Stimulated activated CD4-positive, alpha-beta T cell treated with anti-CD3 and anti-CD28 coated beads, Interleukin-12 subunit alpha, Interleukin-12 subunit beta, amount 100 ng/mL, for 48 hours (primary cell): Measurements from ENCODE around the gene TUBA3C.
"Not testable (repeated sequence)": the region's sequence is repeated elsewhere in the genome, so short reads cannot be mapped to it uniquely, and the experiment has no call there.

Experiments
- DNase-seq, 3 donors: peaks; one replicate each; pipeline ENCODE4 v3.0.0-alpha.2; 2020; ENCODE audit warnings: low read depth in 2 of 3, low spot score in 1 of 3

The TUBA3C gene

DNA sequence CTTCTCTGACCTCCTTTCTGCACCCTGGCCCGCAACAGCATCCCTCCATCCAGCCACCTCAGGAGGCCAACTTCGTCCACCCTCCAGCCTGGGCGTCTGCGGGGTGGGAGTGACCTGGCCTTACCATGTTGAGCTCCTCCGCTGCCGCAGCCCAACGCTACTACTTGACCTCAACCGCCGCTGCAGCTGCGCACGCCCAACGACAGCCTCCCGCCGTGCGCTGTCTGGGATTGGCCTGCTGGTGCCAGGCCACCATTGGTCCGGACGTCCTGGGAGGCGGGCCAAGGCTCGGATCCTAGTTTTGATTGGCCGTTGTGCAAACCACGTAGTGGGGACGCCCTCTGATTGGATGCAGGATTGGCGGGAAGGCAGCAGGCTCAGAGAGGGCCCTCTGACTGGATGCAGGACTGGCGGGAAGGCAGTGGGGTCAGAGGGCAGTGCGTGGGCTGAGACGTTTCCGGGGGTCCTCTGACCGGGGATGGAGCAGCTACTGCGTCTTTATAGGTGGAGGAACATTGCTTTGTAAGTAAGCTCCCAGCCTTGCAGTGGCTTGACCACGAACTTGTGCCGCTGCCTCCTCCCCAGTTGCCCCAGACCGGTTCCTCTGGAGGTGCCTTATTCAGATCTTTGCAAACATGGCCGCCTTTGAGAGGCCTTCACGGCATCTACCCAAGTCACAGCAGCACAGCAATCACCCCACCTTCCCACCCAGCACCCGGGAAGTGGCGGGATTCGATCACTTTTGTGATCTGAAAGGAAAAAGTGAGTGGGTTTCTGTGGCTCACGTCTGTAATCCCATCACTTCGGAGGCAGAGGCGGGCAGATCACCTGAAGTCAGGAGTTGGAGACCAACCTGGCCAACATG lies at the start of gene TUBA3C:
Gene TUBA3C (minus strand): TSS at position 204 of the 865 bp plus-strand sequence. CDS start 77 bp downstream, at position 127.
- no peak for DNase-seq

DNA sequence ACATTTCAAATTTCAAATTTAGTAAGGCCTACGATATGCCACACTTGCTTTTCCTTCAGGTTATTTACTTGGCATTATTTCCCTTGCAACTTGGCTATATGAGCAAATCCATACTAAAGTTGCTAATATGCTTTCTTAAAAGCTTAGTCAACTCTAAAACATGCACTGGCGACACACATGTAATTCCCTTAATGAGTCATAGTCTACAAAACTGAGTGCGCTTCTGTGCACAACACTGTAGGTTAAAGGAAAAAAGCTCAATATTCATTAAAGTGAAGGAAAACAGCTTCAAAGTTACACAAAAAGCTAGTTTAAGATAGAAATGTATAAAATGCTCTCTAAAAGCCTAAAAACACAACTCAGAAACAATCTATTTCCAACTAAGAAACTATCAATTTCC lies 25.8 kb upstream of the TUBA3C start:
- not testable (repeated sequence) for DNase-seq

DNA sequence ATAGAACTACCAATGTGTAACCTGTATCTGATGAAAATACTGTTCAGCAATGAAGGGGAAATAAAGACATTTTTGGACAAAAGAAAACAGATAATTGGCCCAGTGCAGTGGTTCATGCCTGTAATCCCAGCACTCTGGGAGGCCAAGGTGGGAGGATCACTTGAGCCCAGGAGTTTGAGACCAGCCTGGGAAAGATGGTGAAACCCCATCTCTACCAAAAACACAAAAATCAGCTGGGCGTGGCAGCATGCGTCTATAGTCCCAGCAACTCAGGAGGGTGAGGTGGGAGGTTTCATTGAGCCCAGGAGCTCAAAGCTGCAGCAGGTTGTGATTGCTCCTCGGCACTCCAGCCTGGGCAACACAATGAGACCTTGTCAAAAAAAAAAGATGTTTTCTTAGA lies 11.0 kb upstream of the TUBA3C start:
- not testable (repeated sequence) for DNase-seq

DNA sequence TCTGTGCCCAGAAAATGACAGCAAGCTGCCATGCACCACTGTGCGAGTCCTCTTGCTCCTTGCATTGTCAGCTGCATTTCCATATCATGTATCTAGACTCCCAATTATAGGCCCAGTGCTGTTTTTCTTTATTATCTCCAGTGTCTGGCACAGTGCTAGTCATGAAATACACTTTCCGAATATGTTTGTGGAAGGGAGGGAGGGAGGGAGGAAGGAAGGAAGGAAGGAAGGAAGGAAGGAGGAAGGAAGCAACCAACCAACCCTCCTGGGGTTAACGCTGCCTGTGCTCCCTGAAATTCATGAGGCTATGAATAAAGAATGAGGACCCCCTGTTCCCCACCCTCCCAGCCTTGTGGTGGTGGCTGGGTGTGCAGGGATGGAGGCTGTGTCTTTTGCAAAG lies 8.3 kb upstream of the TUBA3C start:
- not testable (repeated sequence) for DNase-seq

DNA sequence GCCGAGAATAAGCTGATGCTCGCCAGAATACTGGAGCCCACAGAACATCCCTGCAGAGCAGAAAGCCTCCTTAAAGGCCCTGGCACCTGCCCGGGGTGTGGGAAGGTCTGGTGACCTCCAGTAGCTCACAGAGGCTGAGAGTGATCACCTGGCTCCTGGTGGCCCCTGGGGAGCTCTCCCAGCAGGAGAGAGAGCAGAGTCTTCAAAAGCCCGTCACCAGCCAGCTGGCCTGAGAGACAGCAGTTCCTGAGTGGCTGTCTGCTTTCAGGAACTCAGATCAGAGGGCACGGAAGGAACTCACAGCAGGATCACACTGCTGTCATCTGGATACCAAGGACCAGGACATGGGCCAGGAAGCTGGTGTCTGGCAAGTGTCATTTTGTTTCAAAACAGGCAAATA lies 7.7 kb upstream of the TUBA3C start:
- not testable (repeated sequence) for DNase-seq

DNA sequence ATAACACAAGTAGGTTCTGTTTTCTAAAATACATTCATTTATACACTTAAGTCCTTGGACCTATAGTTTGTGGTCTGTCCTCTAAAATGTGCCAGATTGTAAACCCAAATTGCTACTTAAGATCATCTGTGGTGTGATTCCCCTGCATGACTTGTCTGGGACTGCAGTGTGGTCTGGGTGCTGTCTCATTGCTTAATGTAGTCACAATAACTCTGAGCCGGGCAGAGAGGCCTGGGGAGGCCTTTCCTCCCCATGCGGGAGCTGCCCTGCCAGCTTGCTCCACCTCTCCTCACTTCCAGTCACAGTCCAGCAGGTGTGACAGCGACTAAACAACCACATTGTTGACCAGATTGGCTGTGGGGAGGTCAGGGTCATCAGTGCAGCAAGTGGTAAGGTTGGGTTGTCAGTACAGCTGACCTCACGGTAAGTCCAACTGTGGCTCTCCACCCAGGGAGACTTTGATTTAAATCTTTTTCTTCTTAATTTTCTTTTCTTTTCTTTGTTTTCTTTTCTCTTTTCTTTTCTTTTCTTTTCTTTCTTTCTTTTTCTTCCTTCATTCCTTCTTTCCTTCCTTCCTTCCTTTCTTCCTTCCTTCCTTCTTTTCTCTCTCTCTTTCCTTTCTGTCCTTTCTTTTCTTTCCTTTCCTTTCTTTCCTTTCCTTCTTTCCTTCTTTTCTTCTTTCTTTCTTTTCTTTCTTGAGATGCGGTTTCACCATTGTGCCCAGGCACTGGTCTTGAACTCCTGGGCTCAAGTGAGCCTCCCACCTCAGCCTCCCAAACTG lies 4.4 kb upstream of the TUBA3C start:
- DNase-seq, result no peak

DNA sequence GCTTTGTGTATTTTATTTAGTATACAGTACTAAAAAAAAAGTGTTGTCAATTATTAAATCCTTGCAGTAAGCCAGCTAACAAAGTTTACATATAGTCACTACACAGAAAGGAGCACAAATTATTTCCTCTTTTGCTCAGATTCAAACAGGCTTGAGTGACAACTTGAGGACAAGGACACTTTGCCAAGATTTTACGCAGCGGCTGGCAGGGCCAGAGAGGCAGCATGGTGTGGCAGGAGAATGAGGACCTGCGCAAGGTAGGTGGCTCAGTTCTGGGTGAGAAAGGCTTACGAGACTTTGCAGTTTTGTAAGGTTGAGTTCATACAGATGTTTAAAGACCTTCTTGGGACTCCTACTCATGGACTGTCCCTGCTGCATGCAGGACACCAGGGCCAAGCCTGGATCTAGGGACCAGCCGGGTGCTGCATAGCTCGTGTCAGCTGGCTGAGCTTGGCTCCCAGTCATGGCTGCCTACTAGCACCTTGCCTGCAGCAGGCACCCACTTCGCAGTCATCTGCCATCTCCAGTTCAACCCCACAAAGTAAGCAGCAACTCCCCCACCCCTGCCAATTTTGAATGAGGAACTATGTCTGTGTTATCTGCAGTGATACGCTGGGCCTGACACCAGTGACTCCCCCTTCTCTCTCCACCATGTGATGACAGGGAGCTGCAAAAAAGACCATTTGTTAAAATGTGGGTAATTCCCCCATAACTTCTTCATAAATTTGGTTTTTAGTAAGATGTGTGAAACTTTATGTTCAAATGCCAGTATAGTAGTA lies 3.7 kb upstream of the TUBA3C start:
- no peak for DNase-seq

DNA sequence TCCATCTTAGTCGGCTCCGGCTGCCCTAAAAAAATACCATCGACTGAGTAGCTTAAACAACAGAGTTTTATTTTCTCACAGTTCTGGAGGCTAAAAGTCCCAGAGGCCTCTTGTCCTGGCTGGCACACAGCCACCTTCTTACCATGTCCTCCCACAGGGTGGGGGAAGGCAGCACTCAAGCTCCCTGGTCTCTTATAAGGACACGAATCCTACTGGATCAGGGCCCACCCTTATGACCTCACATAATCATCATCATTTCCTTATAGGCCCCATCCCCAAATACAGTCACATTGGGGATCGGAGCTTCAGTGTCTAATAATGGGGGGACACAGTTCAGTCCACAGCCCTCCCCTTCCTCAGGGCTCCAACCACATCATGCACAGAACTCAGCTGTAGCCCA lies 2.6 kb upstream of the TUBA3C start:
- DNase-seq, result no peak

DNA sequence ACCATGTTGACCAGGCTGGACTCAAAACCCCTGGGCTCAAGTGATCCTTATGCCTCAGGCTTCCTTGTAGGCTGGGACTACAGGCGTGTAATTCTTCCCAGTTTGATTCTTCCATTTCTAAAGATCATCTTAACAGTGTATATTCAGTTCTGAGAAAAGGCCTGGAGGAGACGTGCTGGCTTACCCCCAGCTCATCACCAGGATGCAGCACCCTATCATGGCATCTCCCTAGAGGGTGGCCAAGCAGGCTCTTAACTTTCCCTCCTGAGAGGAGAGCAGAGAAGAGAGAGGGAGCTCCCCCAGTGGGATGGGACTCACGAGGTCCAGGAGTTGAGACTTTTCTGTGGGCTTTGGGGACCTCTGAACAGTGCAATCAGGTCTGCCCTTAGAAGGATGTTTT lies 2.1 kb upstream of the TUBA3C start:
- DNase-seq, result no peak

DNA sequence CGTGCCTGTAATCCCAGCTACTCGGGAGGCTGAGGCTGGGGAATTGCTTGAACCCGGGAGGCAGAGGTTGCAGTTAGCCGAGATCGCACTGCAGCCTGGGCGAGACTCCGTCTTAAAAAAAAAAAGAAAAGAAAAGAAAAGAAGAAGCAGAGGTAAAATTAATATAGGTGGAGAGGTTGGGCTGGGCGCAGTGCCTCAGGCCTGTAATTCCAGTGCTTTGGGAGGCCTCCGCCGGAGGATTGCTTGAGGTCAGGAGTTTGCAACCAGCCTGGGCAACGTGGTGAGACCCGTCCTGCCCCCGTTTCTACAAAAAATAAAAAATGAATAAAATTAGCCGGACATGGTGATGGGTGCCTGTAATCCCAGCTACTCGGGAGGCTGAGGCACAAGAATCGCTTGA lies 912 bp upstream of the TUBA3C start:
- no peak for DNase-seq

DNA sequence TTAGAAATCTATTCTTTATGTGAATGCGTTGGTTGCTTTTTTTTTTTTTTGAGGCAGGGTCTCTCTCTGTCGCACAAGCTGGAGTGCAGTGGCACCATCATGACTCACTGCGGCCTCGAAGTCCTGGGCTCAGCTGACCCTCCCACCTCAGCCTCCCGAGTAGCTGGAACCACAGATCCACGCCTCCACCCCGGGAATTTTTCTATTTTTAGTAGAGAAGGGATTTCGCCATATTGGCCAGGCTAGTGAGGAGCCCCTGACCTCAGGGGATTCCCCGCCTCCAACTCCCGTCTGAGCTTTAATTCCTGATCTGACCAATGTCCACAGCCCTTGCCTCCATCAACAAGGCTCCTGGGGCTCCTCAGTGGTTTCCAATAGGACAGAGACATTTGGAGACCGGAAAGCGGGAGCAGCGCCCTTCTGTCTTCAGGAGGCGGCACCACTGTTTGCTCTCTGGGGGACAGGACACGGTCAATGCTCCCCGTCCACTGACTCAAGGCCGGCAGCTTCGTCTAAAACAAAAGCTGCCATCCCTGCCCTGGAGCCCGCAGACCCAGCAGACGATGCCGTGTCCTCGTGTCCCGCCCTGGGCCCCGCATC lies 503 bp downstream of the TUBA3C start:
- no peak for DNase-seq

DNA sequence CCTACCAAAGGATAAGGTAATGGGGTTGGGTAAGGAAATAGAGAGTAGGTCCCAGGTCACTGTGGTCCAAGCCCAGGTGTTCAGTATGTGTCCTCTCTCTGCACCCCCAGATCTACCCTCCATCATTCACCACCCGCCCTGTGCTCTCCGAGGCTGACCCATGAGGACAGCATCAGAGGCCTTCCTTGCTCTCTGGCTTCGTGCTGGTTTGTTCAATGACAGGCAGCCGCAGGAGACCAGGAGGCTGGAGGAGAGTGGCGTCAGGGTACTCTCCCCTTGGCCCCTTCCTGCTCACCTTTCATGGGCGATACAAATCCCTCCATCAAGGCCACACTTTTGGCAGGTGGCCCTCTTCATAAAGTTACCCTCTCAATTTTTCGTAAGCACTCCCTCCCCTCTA lies 1.7 kb downstream of the TUBA3C start:
- DNase-seq, result no peak

DNA sequence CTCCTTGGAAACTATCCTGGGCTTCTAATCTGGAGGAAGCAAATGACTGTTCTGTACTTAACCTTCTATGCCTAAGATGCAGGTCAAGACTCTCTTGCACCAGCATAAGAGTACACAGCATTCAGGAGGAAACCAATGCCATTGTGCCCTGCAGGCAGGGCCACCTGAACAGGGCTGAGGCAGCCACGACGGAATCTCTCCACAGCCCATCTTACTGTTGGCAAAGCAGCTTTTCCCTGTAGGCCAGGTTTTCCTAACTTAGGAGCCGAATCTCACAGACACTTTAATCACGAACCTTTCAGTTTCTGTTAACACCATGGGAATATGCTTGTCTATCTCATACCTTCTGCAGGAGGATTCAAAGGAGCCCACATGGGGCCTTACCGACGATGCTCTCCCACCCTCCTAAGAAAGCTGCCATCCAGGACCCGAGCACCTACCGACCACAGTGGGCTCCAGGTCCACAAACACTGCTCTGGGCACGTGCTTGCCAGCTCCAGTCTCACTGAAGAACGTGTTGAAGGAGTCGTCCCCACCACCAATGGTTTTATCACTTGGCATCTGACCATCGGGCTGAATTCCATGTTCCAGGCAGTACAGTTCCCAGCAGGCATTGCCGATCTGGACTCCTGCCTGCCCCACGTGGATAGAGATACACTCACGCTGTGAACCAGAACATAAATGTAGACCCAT lies 2.6 kb downstream of the TUBA3C start:
- DNase-seq, result no peak

DNA sequence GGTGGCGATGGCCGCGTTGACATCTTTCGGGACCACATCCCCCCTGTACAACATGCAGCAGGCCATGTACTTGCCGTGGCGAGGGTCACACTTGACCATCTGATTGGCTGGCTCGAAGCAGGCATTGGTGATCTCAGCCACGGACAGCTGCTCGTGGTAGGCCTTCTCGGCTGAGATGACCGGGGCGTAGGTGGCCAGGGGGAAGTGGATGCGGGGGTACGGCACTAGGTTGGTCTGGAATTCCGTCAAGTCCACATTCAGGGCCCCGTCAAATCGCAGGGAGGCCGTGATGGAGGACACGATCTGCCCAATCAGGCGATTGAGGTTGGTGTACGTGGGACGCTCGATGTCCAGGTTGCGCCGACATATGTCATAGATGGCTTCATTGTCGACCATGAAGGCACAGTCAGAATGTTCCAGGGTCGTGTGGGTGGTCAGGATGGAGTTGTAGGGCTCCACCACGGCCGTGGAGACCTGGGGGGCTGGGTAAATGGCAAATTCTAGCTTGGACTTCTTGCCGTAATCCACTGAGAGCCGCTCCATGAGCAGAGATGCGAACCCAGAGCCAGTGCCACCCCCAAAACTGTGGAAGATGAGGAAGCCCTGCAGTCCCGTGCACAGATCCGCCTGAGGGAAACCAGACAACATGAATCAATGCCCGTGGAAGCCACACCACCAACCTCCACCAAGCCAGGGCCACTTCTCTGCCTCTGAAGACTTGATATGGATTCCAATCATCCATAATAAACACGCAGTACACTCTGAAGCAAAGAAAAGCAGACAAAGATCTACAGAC lies 4.4 kb downstream of the TUBA3C start:
- not testable (repeated sequence) for DNase-seq

DNA sequence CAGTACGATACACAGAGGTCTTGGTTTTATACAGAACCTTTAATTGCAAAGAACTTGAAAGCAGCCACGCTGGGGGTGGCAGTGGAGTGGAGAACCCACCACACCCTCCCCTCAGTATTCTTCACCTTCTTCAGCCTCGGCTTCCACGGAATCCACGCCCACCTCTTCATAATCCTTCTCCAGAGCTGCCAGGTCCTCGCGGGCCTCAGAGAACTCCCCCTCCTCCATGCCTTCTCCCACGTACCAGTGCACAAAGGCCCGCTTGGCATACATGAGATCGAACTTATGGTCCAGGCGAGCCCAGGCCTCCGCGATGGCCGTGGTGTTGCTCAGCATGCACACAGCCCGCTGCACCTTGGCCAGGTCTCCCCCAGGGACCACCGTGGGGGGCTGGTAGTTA lies 7.9 kb downstream of the TUBA3C start:
- no peak for DNase-seq

DNA sequence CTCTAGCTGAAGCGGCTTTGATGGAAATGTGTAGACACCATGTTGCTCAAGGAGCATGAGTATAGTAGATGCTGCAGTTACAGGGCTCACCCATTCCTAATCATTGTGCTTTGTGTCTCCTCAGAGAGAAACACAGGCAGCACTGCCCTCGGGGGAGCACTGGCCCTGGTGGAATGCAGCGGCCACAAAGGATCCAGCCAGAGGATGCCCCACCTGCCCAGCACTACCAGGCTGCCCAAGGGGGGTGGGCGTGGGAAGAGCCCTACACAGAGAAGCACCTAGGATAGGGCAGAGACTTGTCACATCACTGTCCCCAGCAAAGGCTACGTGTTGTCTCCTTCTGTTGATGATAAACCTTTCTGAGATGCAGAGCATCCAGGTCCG lies 9.0 kb downstream of the TUBA3C start:
- no peak for DNase-seq

DNA sequence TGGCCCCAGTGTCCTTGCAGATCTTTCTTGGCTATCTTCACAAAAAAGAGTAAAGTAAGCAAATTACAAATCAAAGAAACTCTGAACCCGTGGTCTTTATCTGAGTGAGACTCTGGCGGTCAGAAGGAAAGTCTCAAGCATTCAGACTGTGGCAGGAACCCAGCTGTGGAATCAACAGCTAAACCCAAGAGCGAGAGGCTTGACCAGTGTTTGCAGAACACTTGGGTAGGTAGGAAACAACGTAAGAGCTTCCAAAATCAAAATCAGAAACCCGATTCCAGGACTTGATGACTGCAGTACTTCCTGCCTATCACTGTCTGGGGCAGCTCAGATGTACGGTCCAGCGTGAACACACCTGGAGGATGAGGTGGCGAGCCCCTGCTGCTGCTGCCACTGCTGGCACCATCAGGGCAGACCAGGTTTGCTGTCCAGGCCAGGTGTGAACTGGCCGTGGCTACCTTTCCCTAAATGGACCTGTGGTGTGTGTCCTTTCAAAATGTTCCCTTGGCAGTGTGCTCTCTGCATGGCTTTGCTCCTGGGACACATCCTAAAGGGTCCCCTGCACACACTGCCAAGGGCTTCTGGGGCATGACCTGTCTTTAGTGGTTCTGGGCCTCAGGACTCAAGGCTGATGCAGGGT lies 9.5 kb downstream of the TUBA3C start:
- DNase-seq, result no peak

DNA sequence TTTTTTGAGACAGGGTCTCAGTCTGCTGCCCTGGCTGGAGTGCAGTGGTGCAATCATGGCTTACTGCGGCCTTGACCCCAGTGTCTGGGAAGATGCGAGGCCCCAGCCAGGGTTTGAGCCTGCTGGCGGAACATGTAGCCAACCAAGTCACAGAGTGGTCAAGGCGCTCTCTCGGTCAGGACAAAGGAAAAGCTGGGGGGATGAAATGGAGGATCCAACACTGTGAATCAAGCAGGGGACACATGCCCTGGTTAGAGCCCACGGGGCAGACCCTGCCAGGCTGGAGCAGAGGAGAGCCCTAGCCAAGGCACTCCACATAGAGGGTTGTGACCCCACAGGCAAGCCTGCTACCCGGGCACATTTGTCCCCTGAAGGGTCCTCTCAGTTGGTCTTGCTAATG lies 10.1 kb downstream of the TUBA3C start:
- no peak for DNase-seq

DNA sequence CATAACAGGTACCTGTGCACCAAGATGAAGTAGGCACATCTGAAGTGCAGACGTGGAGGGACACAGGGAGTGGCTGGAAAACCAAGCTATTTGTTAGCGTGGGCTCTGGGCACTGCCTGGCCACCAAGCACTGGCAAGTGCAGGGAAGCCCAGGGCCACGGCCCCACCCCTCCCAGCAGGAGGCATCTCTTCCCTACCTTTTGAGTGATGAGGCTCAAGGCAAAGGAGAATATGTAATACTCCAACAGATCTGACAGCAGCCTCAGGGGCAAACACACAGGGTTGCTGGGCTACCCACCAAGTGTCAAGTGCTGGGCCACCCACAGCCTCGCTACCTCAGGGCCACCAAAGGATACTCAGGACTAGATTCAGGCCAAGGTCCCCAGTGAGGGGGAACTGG lies 11.6 kb downstream of the TUBA3C start:
- DNase-seq, result no peak
